ENCODE data around the gene C17orf100.

GRCh38 chr17:6602141-6602540 lies 49.4 kb upstream of the C17orf100 start:
- TF ChIP-seq POLR2AphosphoS5 (IDR thresholded peaks at IDR 0.05; ENCODE audit: borderline replicate concordance, low read depth, low read length) = no peak
- TF ChIP-seq FOXP2 (optimal IDR thresholded peaks at IDR 0.05; ENCODE audit: control extremely low read depth, extremely low read length, insufficient read depth) = no peak

Measured in SK-N-MC (cell line).